ENCODE results near the gene RFNG.
"Not testable (repeated sequence)": the region's sequence is repeated elsewhere in the genome, so short reads cannot be mapped to it uniquely, and the experiment has no call there.

RFNG gene

DNA sequence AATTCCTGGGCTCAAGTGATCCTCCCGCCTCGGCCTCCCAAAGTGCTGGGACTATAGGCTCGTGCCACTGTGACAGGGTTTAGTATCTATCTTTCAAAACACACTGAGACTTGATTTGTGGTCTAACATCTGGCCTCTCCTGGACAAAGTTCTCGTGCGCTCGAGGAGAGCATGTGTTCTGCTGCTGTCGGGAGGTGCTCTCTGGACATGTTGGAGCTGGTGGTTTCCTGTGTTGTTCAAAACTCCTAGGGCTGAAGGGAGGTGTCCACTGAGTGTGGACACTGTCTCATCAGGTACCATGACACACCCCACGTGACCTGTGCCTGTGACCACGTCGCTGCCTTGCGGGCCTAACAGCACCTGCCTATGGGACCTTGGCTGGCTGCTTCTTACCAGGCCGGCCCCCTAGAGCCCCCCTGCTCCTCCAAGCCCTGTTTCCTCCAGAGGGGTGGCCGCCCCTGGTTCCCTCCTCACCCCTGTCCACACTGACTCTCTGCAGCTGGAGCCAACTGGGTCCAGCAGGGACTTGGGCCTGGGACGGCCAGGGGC is 5.6 kb downstream of the RFNG start:
- no peak for DNase-seq (ENCODE audit: low read depth in 1 of 2, low spot score in 1 of 2)

DNA sequence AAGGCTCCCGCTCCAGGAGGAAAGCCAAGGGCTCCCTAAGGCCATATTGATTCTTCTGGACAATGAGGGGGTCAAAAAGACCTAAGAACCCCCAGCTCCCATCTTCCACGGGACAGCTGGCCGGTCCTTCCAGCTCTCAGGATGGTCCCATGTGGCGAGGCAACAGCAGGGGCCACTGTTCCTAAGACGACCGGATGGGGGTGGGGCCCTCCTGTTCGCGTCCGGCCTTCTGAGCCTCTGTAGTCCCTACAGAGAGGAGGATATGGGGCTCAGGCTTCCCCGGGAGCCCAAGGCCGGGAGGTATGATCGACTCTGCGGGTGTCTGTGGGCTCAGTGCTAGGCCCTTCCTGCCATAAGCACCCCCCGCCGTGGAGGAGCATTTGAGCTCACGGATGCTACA is 8.1 kb downstream of the RFNG start:
- no peak for DNase-seq (ENCODE audit: low read depth in 1 of 2, low spot score in 1 of 2)

DNA sequence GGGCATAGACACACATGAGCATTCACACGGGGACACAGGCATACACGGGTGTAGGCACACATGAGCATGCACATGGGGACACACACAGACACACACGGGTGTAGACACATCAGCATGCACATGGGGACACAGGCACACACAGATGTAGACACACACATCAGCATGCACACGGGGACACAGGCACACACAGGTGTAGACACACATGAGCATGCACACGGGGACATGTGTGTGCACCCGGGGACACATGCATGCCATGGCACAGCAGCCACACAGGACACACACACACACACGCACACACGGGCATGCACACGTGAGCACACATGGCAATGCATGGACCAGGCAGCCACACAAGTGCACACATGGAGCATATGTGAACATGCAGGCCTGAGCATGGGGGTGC is 9.0 kb downstream of the RFNG start:
- no peak for DNase-seq (ENCODE audit: low read depth in 1 of 2, low spot score in 1 of 2)

DNA sequence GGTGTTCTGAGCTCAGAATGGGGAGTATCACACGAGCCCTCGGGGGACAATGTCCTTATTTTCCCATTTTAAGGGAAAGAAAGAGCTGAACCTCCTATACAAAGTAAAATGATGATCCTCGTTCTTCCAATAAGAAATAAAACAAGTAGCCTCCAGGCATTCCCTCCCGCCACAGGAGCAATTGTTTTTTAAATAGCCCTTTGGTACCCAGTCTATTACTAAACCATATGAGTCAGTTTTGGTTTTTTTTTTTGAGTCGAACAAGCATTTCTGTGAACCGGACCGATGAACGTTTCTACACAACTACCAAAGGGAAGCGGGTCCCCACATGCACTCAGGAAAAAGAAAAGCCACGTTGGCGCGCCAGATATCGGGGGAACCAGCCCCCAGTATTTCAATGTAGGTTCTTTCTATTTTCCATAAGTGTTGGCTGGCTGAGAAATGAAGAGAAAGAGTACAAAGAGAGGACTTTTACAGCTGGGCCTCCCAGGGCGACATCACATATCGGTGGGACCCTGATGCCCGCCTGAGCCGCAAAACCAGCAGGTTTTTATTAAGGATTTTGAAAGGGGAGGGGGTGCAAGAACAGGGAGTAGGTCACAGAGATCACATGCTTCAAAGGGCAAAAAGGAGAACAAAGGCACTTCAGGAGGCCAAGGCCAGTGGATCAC is 10.3 kb downstream of the RFNG start:
- DNase-seq (ENCODE audit: low read depth in 1 of 2, low spot score in 1 of 2) = no peak

DNA sequence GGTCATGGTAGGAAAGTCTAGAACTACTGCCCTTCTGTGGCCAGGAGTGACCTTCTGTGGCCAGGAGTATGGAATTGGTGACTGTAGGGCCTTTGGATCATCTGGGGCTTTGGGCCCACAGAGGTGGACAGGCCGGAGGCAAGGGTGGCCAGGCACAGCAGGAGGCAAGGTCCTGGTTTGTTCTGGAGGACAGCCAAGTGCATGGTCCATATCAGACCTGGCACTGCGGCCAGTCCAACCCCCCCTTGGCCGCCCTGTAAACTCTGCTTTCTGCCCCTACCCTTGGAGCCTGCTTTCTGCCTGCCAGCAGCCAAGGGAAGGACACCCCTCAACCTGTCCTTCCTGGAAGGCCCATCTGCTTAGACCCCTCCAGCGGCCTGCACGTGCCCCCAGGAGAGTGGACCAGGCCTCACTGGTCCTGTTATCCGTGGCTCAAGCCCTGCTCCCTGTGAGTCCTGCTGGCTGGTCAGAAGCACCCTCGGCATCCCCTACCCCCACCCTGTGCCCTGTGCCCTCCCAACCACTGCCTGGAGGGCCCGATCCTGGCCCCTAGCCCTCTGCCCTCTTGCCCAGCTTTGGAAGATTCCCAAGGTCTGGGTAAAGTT is 11.8 kb downstream of the RFNG start:
- no peak for DNase-seq (ENCODE audit: low read depth in 1 of 2, low spot score in 1 of 2)

DNA sequence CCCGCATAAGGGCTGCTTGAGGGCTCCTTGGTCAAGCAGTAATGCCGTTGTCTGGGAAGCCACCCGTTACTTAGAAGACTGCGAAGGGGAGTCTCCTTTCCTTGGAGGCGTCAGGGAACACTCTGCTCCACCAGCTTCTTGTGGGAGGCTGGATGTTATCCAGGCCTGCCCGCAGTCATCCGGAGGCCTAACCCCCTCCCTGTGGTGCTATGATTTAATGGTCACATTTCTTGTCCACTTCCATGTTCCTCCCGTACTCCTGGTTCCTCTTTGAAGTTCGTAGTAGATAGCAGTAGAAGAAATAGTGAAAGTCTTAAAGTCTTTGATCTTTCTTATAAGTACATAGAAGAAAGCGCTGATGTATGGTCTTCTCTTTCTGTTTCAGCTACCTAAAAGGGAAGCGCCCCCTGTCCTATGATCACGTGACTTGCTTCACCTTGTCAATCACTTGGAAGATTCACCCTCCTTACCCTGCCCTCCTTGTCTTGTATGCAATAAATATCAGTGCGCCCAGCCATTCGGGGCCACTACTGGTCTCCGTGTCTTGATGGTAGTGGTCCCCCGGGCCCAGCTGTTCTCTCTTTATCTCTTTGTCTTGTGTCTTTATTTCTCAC is 12.7 kb downstream of the RFNG start:
- not testable (repeated sequence) for DNase-seq (ENCODE audit: low read depth in 1 of 2, low spot score in 1 of 2)

DNA sequence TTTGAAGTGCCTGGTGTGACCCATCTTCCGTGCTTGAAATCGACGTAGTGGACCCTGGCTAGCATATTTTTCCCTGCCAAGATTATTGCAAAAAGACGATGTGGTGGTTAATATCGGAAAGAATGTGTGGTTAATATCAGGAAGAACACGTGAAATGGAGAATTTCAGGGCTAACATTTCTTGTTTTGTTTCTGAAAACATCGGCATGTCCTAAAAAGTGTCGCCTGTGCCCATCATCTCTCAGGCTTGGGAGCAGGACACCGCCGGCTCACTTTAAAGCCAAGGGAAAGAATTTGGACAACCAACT is 13.8 kb downstream of the RFNG start:
- no peak for DNase-seq (ENCODE audit: low read depth in 1 of 2, low spot score in 1 of 2)

DNA sequence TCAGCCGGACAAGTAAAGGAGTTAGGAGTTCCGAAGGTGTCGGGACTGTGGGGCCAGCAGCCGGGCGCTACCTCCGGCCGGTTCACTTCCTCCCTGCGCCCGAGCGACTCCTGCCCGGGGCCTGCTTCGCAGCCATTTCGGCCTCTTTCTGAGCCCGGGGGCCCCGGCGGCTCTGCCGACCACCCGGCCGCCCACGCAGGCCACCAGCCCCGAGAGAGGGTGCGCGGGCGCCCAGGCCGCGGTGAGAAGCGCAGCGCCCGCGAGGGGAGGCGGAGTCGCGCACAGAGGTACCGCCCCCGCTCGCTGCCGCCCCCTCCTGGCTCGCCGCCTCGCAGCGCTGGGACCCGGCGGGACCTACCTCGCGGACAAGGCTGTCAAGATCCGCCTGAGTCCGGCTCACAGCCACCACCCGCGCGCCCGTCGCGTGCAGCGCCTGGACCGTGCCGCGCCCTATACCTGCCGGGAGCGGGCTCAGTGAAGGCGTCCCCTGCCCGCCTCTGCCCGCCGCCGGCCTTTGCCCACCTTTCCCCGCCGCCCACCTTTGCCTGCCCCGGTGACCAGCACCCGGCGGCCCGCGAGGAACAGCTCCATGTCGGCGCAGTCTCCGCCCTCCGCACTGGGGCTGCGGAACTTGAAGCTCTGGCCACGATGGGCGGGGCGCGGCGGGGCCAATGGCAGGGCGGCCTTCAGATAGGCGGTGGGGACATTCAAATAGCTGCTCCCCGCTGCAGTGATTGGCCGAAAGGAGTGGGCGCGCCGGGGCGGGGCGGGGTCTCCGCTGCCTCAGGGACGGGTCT is 14.3 kb downstream of the RFNG start, which contains the start of gene DCXR:
DCXR (minus strand) TSS at position 606 of the 797 bp plus-strand sequence; CDS start at position 591, 15 bp downstream.
- peak; percentile 89 for DNase-seq (ENCODE audit: low read depth in 1 of 2, low spot score in 1 of 2)

DNA sequence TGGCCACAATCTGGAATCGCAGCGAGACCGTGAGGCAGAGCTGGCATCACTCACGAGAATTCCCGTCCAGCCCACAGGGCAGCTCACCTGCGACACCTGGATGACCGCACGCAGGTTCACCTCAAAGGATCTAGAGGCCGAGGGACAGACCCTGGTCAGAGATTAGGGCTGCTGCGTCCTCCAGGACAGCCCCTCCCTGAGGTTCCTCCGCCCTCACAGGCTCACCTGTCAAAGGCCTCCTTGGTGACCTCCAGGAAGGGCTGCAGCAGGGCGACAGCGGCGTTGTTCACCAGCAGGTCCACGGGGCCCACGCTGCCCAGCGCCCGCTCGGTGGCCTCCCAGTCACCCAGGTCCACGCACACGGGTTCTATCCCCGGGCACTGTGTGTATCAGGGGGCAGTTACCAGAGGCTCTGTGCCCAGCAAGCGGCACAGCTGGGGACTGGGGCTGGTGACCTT is 14.9 kb downstream of the RFNG start:
- DNase-seq (ENCODE audit: low read depth in 1 of 2, low spot score in 1 of 2) = no peak

DNA sequence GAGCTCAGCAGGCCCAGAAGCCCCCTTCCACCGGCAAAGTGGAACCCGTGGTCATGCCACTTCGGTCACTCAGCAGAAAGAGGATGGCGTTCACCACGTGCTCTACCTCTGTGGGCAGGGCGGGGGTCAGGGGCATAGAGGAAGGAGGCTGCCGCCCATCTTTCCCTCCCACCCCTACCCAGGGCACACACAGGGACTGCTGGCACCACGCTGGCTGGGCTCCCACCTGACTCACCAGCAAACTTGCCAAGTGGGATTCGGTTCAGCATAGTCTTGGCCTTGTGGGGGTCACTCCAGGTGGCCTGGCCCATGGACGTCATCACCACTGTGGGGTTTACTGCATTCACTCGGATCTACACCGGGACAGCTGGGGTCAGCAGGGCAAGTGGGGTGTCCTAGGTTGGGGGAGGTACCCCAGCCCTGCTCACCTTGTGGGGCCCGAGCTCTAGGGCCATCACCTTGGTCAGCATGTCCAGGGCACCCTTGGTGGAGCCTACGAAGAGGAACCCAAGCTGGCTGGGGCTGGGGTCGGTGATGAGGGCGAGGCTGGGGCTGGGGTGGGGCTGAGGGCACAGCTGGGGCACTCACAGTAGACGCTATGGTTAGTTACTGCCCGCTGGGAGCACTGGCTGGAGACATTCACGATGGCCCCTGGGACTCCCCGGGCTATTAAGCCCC is 15.5 kb downstream of the RFNG start:
- no peak for DNase-seq (ENCODE audit: low read depth in 1 of 2, low spot score in 1 of 2)

DNA sequence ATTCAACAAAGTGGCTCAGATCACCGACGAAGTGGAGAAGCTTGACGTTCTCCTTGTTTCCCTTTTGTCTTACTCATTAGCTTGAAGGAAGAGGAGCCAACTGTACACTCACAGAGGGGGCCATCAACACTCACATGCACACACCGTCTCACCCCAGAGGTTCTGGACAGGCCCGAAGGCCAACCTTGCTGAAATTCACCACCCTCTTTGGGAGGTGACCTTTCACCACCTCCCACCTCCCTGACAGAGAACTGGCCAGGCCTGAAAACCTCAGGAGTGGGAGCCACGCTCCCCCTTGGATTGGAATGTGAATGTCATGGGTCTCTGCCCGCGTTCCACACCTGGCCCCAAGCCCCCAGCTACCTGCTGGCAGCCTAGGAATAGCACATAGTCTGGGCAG is 16.1 kb downstream of the RFNG start:
- no peak for DNase-seq (ENCODE audit: low read depth in 1 of 2, low spot score in 1 of 2)

DNA sequence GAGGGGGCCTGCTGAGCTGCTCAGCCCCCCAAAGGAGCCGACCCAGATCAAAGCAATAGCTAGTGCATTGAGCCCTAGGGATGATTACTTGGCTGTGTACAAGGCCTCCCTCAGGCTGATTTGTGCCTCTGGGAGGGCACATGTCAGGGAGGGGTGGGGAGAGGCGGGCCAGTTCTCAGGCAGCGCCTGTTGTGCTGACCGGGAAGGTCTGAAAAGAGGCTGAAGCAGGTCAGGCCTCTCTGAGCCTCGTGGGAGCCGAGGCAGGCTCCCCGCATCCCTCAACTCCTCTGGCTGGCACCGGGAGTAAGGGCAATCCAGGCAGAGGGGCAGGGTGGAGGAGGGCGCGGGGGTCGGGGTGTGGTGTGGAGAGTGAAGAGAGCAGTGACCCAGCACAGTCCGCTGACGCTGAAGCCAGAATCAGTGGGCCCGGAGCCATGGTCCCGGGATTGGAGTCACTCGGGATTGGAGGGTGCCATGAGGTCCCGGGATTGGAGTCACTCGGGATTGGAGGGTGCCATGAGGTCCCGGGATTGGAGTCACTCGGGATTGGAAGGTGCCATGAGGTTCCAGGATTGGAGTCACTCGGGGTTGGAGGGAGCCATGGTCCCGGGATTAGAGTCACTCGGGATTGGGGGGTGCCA is 17.1 kb downstream of the RFNG start:
- no peak for DNase-seq (ENCODE audit: low read depth in 1 of 2, low spot score in 1 of 2)

DNA sequence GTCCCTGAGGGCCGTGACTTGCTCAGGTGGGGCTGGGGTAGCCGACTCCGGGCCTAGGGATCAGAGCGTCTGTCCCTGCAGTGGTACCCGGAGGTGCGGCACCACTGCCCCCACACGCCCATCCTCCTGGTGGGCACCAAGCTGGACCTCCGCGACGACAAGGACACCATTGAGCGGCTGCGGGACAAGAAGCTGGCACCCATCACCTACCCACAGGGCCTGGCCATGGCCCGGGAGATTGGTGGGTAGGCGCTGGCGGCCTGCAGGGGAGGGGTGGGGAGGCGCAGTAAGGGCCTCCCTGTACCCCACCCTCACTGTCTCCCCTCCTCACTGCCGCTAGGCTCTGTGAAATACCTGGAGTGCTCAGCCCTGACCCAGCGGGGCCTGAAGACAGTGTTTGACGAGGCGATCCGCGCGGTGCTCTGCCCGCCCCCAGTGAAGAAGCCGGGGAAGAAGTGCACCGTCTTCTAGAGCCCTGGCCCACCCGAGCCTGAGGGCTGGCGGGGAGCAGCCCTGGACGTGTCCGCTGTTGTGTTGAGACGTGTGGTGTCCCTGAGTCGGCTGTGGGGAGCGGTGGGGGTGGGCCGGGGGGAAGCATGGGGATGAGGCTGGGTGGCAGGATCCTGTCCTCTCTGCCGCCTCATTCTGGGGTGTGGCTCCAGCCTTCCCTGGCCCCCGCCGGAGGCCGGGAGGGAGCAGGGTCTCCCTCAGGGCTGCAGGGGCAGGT is 18.1 kb downstream of the RFNG start:
- no peak for DNase-seq (ENCODE audit: low read depth in 1 of 2, low spot score in 1 of 2)

DNA sequence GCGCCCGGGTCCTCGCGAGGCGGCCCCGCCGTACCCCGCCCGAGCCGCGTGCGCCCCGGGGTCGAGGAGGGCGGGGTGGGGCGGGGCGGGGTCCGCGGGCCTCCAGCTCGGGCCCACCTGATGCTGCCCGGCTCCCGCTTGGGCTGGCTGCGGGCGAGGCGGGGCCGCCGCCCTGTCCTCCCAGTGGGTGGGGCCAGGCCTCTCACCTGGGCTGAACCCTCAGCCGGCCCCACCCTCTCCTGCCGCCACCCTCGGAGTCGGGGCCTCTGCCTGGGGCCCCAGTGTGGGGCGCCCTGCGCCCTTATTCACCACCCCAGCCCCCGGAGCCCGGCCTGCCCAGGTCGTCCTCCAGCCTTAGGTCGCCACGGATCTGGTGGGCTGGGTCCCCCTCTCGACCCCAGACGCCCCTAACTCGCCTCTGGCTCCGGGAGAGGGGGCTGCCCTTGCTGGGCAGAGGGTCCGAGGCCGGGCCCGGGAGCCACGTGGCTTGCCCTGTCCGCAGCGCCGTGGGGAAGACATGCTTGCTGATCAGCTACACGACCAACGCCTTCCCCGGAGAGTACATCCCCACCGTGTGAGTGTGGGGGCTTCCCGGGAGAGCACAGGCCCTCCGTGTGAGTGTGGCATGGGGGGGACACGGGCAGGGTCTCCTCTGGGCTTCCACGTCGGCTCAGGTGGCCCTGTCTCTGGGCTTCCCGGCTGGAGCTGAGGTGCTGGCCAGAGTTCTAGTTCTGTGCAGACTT is 19.6 kb downstream of the RFNG start:
- peak in 1 of 2 donors; percentile 21 for DNase-seq (ENCODE audit: low read depth in 1 of 2, low spot score in 1 of 2)

DNA sequence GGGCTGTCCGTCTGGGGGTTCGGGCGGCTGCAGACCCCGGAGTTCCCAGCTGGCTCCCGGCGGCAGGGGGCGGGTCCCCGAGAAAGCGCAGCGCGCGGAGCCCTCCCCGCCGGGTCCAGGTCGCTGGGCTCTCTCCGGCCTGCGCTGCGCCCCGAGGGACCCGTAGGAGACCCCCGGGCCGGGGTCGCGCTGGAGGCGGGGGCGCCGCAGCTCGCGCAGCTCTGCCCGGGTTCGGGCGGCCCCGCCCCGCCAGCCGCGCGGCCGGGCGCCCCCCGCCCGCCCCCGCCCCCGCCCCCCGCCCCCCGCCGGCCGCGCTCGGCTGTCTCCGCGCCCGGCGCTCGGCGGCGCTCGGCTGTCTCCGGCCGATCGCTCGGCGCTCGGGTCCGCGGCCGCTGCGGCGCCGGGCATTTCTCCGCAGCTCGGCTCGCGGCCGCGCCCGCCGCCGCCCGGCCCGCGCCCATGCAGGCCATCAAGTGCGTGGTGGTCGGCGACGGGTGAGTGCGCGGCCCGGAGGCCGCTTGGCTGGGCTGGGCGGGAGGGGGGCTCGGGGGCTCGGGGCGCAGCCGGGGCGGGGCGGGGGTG is 20.2 kb downstream of the RFNG start, which contains the start of gene RAC3:
RAC3 (plus strand) TSS at position 376 of the 582 bp plus-strand sequence; CDS start at position 460, 84 bp downstream.
- no peak for DNase-seq (ENCODE audit: low read depth in 1 of 2, low spot score in 1 of 2)

DNA sequence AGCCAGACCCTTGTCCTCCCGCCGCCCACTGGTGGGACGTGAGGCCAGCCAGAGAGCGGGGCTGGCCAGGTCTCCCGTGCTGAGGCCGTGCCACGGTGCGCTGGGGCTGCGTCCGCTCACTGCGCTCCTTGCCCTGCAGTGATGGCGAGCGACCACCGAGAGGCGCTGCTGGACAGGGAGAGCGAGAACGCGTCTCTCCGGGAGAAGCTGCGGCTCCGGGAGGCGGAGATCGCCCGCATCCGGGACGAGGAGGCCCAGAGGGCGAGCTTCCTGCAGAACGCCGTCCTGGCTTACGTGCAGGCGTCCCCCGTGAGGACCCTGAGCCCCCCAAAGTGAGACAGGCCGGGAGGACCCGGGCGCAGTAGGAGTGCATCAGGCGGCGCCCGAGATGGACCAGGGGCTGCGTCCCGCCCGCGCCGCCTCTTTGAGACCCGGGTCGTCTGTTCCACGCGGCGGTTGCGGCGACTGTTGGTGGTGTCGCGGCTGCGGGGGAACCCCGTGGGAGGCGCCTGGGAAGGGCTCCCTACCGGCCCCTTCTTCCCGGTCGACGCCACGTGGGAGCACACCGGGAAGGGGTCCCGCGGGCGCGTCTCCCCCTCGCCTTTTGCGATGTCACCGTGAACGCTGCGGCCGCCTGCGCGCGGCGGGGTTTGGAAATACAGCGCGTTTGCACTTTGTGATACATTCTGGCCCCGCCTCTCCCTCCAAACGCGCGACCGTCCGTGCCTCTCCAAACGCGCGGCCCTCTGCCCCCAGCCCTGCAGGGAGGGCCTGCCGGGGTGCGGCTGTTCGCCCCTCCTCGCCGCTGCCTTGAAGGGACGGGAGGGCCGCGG is 20.9 kb downstream of the RFNG start:
- peak; percentile 70 to 73 for DNase-seq (ENCODE audit: low read depth in 1 of 2, low spot score in 1 of 2)

DNA sequence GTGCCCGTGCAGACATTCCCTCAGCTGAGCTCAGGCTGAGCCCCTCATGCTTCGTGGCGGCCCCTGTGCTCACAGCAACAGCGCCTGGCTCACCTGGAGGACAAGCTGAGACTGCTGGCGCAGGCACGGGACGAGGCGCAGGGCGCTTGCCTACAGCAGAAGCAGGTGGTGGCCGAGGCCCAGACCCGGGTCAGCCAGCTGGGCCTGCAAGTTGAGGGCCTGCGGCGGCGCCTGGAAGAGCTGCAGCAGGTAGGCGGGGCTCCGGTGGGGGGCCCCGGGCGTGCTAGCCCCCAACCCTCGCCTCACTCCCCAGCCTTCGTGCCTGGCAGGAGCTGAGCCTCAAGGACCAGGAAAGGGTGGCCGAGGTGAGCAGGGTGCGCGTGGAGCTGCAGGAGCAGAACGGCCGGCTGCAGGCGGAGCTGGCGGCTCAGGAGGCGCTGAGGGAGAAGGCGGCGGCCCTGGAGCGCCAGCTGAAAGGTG is 21.6 kb downstream of the RFNG start:
- DNase-seq (ENCODE audit: low read depth in 1 of 2, low spot score in 1 of 2) = no peak

DNA sequence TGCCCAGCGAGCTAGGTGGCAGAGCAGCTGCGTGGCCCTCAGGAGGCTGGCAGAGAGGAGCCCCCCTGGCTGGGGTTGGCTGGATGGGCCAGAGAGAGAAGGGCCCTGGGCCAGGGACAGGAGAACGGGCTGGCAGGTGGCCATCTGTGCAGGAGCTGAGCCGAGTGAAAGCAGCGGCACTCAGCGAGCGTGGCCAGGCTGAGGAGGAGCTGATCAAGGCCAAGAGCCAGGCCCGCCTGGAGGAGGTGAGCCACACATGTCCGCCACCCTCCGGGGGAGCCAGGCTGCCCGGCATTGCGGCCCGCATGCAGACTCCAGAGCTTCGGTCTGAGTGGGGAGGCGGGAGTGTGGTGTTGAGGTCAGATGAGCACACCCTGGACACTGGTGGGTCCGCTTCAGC is 22.2 kb downstream of the RFNG start:
- DNase-seq (ENCODE audit: low read depth in 1 of 2, low spot score in 1 of 2) = no peak
